H1 (cell line): ENCODE results near the gene CTNS. TPM values are rescaled to one million over a fixed set of nuclear protein-coding genes. Genes with fewer than 3 reads are reported as not detected.

Source experiments
- BRCA1 ChIP-seq: IDR thresholded peaks from 2 replicates; pipeline ENCODE4 v1.6.1; 2012; ENCODE audit warnings: low read depth, low read length, improper control_type of control experiment
- CBX5 ChIP-seq: fragments of 300-800, 300-1000 bp; sonication (generic); IDR thresholded peaks from 2 replicates; pipeline ENCODE4 v1.7.1; 2016; ENCODE audit warnings: antibody characterized with exemption, low read length, low read depth
- CHD1 ChIP-seq: IDR thresholded peaks from 2 replicates; pipeline ENCODE4 v1.6.1; 2012; ENCODE audit warnings: low read depth, low read length, improper control_type of control experiment
- CTBP2 ChIP-seq: IDR thresholded peaks from 2 replicates; pipeline ENCODE4 v1.7.0; 2011; ENCODE audit warnings: borderline replicate concordance, mild to moderate bottlenecking, moderate library complexity, mixed read lengths, low read length; ENCODE audit not compliant: insufficient read depth, insufficient read length
- CTCF ChIP-seq, 3 experiments: IDR thresholded peaks; 1 replicate in 2 of 3; 2 replicates in 1 of 3; pipeline versions ENCODE4 v1.5.1 to v1.6.1; 2011; ENCODE audit warnings: low read length in 3 of 3, mild to moderate bottlenecking in 3 of 3, inconsistent platforms in 2 of 3, low read depth in 1 of 3, moderate library complexity in 1 of 3; ENCODE audit not compliant: insufficient read depth in 1 of 3; ENCODE audit errors: control extremely low read depth in 1 of 3
- E2F6 ChIP-seq: IDR thresholded peaks from 2 replicates; pipeline ENCODE4 v1.6.1; 2012; ENCODE audit warnings: inconsistent platforms
- GABPA ChIP-seq: IDR thresholded peaks from 2 replicates; pipeline ENCODE4 v1.6.1; 2011; ENCODE audit warnings: mild to moderate bottlenecking, low read length, moderate library complexity, borderline replicate concordance; ENCODE audit not compliant: insufficient read depth
- KDM4A ChIP-seq: IDR thresholded peaks from one replicate; pipeline ENCODE4 v1.7.1; 2012; ENCODE audit warnings: low read depth, mild to moderate bottlenecking, moderate library complexity, low read length, inconsistent platforms; ENCODE audit not compliant: severe bottlenecking
- KDM5A ChIP-seq: fragments of 200-600 bp; IDR thresholded peaks from 2 replicates; pipeline ENCODE4 v1.7.1; 2012; ENCODE audit warnings: mild to moderate bottlenecking, low read length, inconsistent platforms, mixed read lengths
- MAFK ChIP-seq: IDR thresholded peaks from 2 replicates; pipeline ENCODE4 v1.6.1; 2012; ENCODE audit warnings: low read depth, mild to moderate bottlenecking, improper control_type of control experiment, low read length
- NRF1 ChIP-seq: IDR thresholded peaks from 2 replicates; pipeline ENCODE4 v1.6.1; 2011; ENCODE audit warnings: mild to moderate bottlenecking, low read depth, low read length, improper control_type of control experiment
- PHF8 ChIP-seq: fragments of 200-600 bp; sonication (generic); conservative IDR thresholded peaks from 2 replicates; pipeline ENCODE4 v1.7.1; 2012; ENCODE audit warnings: low read depth, mild to moderate bottlenecking, inconsistent platforms, low read length, moderate library complexity
- POLR2AphosphoS5 ChIP-seq: IDR thresholded peaks from 2 replicates; pipeline ENCODE4 v1.6.1; 2011; ENCODE audit warnings: low read depth, low read length
- POU5F1 ChIP-seq: IDR thresholded peaks from 2 replicates; pipeline ENCODE4 v1.6.1; 2011; ENCODE audit warnings: low read depth, mild to moderate bottlenecking, low read length, moderate library complexity
- RNF2 ChIP-seq: fragments of 200-900, 300-1000 bp; sonication (generic); IDR thresholded peaks from 2 replicates; pipeline ENCODE4 v1.7.1; 2016; ENCODE audit warnings: borderline replicate concordance, low read depth, mild to moderate bottlenecking, antibody characterized with exemption, low read length; ENCODE audit not compliant: poor library complexity, severe bottlenecking; ENCODE audit errors: missing control alignments
- RXRA ChIP-seq: IDR thresholded peaks from 2 replicates; pipeline ENCODE4 v1.6.1; 2011; ENCODE audit warnings: low read depth, mild to moderate bottlenecking, low read length, moderate library complexity; ENCODE audit not compliant: insufficient read depth
- SP1 ChIP-seq: IDR thresholded peaks from 2 replicates; pipeline ENCODE4 v1.6.1; 2011; ENCODE audit warnings: low read depth, low read length
- TAF7 ChIP-seq: optimal IDR thresholded peaks from 2 replicates; pipeline ENCODE3; 2011; ENCODE audit warnings: low read depth, mild to moderate bottlenecking, inconsistent platforms, low read length, moderate library complexity, borderline replicate concordance
- TCF12 ChIP-seq: IDR thresholded peaks from 2 replicates; pipeline ENCODE4 v1.6.1; 2011; ENCODE audit warnings: low read depth, mild to moderate bottlenecking, low read length
- TEAD4 ChIP-seq: IDR thresholded peaks from 2 replicates; pipeline ENCODE4 v1.6.1; 2012; ENCODE audit warnings: low read depth, low read length, inconsistent platforms, mixed read lengths
- ZNF274 ChIP-seq: IDR thresholded peaks from 2 replicates; pipeline ENCODE4 v1.7.0; 2012; ENCODE audit warnings: low read length, borderline replicate concordance; ENCODE audit errors: extremely low read depth
- polyA plus RNA-seq, 7 experiments: library from polyadenylated mRNA; depleted of rRNA in 3 of 7; stranded (reverse) in 5 of 7; unstranded in 2 of 7; fragments of >200 nt in 5 of 7; fragments of 200-250 nt in 2 of 7; gene quantifications; 1 replicate in 5 of 7; 2 replicates in 1 of 7; 4 replicates in 1 of 7; pipeline versions ENCODE4 v1.2.1 to v1.2.3, GENCODE V29; 2011 to 2013; ENCODE audit warnings: missing spikeins in 2 of 7, mixed read lengths in 2 of 7
- total RNA-seq: library from RNA; stranded (reverse); fragmentation: NEBNext Ultra II Directional; extraction: Animal tissue kit (Norgen Biotek cat#: 25700); gene quantifications from 2 replicates; pipeline ENCODE4 v1.2.1, GENCODE V29; 2021

Gene CTNS
- total and polyA plus RNA-seq, 2 of the 8 experiments (the other 6 are each of a cell fraction or from before 2014, with no cell fraction given): 11.6 to 12.9 TPM

GRCh38 chr17:3695723-3696411 lies 59.3 kb downstream of the CTNS start, which contains the start of gene P2RX5 (continued):
- TF ChIP-seq NRF1 (no peak), SP1 (no peak), PHF8 (no peak), E2F6 (peak; percentile 63; the same call in 1 of the 2 replicates), CTBP2 (no peak), CTCF (IDR thresholded peaks at IDR 0.05; ENCODE audit: control extremely low read depth in 1 of 3, insufficient read depth in 1 of 3, low read depth in 1 of 3, low read length in 3 of 3) (no peak), CBX5 (no peak), TAF7 (no peak), ZNF274 (no peak), TCF12 (no peak), BRCA1 (no peak), POU5F1 (no peak), RXRA (no peak), RNF2 (no peak), CHD1 (no peak), POLR2AphosphoS5 (no peak), MAFK (no peak), KDM4A (peak; percentile 93), KDM5A (no peak), GABPA (no peak), TEAD4 (peak; percentile 84)
